Epithelial cell of proximal tubule (primary cell): ENCODE measurements around the gene TUBA3D. TPM values are rescaled to one million over a fixed set of nuclear protein-coding genes. Genes with fewer than 3 reads are reported as not detected.
"Not testable (repeated sequence)": the region's sequence is repeated elsewhere in the genome, so short reads cannot be mapped to it uniquely, and the experiment has no call there.

Experiments
- DNase-seq: peaks from one replicate; pipeline ENCODE4 v3.0.0-alpha.2; 2011; ENCODE audit warnings: low read depth
- H3K4me3 ChIP-seq: 2 replicates; pipeline ENCODE4 v1.5.1; 2011; ENCODE audit warnings: low read depth, mild to moderate bottlenecking, low read length
- total RNA-seq: library from RNA; depleted of rRNA; stranded (reverse); fragments of >200 nt; gene quantifications from 2 replicates; pipeline ENCODE4 v1.2.3, GENCODE V29; 2015
- TF ChIP-seq, protein P1 (sequence below): conservative IDR thresholded peaks from 2 replicates; pipeline ENCODE4 v1.5.1; 2012; ENCODE audit warnings: low read depth, mild to moderate bottlenecking, low read length

Gene TUBA3D
- total RNA-seq, 1 donor from 2014 or later, result not detected

DNA sequence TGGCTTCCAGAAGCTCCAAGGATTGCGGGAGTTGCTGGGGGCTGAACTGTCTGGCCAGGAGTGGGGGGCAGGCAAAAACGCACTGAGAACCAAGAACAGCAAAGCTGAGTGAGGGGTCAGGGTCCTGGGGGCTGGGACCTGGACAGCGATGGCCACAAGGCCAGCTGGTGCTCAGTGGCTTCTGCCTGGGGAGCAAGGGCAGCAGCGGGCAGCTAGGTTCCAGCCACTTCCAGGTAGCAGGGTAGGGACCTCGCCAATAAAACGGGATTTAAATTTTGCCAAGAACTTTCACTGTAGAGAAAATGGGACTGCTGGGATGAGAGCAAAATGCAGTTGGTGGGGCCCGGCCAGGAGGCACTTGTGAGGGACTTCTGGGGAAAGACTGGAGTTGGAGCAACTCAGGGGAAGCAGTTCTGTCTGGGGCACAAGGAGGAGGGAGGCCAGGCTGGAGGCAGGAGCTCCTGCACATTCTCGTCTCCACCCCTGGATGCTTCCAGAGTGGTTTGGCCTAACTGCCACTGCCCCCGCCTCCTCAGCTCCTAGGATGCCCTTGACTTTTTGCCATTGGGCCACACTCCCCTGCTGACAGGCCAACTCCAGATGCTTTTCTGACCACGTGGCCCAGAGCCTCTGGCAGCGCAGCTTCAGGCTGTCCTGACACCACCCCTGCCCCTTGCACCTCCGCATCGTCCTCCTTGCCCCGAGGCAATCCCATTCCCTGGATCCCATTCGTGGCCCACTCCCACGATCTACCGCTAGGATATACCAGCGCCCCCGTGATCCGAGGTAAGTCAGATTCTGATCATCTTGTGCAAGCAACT, 46.3 kb downstream of the TUBA3D start:
- no peak for DNase-seq
- no peak overlapping the region for H3K4me3 ChIP-seq
- TF ChIP-seq, protein P1, sequence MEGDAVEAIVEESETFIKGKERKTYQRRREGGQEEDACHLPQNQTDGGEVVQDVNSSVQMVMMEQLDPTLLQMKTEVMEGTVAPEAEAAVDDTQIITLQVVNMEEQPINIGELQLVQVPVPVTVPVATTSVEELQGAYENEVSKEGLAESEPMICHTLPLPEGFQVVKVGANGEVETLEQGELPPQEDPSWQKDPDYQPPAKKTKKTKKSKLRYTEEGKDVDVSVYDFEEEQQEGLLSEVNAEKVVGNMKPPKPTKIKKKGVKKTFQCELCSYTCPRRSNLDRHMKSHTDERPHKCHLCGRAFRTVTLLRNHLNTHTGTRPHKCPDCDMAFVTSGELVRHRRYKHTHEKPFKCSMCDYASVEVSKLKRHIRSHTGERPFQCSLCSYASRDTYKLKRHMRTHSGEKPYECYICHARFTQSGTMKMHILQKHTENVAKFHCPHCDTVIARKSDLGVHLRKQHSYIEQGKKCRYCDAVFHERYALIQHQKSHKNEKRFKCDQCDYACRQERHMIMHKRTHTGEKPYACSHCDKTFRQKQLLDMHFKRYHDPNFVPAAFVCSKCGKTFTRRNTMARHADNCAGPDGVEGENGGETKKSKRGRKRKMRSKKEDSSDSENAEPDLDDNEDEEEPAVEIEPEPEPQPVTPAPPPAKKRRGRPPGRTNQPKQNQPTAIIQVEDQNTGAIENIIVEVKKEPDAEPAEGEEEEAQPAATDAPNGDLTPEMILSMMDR, result no peak

DNA sequence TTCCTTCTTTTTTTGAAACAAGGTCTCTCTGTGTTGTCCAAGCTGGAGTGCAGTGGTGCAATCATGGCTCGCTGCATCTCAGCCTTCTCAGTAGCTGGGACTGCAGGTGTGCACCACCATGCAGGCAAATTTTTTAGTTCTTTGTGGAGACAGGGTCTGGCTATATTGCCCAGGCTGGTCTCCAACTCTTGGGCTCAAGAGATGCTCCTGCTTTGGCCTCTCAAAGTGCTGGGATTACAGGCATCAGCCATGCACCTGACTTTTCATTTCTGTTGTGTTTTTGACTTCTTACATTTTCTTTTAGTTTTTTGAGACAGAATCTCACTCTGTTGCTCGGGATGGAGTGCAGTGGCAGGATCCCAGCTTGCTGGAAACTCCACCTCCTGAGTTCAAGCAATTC, 49.3 kb downstream of the TUBA3D start:
- not testable (repeated sequence) for H3K4me3 ChIP-seq, DNase-seq

- H3K4me3 ChIP-seq, result peak within 1 kb of the TSS; percentile 47
- DNase-seq, result not testable (repeated sequence)
Measured at GRCh38 chr2:131527131-131528001, 51.4 kb downstream of the TUBA3D start, which contains the start of gene CCDC74A. CCDC74A (plus strand) TSS chr2:131527888; CDS start chr2:131527971, 83 bp downstream.

- H3K4me3 ChIP-seq, result peak overlapping the region; percentile 47
- not testable (repeated sequence) for DNase-seq
Measured at GRCh38 chr2:131528981-131529863, 53.3 kb downstream of the TUBA3D start.

GRCh38 chr2:131529864-131530445, 54.0 kb downstream of the TUBA3D start:
- H3K4me3 ChIP-seq, DNase-seq: not testable (repeated sequence)

- DNase-seq, H3K4me3 ChIP-seq: not testable (repeated sequence)
Measured at GRCh38 chr2:131530626-131531344, 54.9 kb downstream of the TUBA3D start.

GRCh38 chr2:131531547-131532185, 55.7 kb downstream of the TUBA3D start:
- DNase-seq, H3K4me3 ChIP-seq: not testable (repeated sequence)

Other genes starting within 250 kb of the TUBA3D start
- not detected in 2 replicates for gene RAB6D, start 112.0 kb upstream of the TUBA3D start, total RNA-seq
- gene MZT2A, start 16.3 kb downstream of the TUBA3D start, total RNA-seq, result 219 and 362 TPM in 2 replicates
- gene CCDC74A, start 51.8 kb downstream of the TUBA3D start, total RNA-seq, result 22.7 and 27.8 TPM in 2 replicates